DMS 273 (cell line): ENCODE data around the gene FILIP1L.

Experiments
- DNase-seq: peaks from one replicate; lab custom pipeline; 2025; ENCODE audit not compliant: unreplicated experiment; lab: John Stamatoyannopoulos, UW

Gene FILIP1L

GRCh38 chr3:100045696-100046095 lies 68.6 kb downstream of the FILIP1L start:
- DNase-seq: peak; percentile 76

GRCh38 chr3:100044369-100044768 lies 69.9 kb downstream of the FILIP1L start:
- DNase-seq: no peak

- no peak for DNase-seq
These were observed 71.0 kb downstream of the FILIP1L start for GRCh38 chr3:100043271-100043670.

GRCh38 chr3:100042166-100042981 lies 71.9 kb downstream of the FILIP1L start:
- peak; percentile 18 for DNase-seq

- DNase-seq: no peak
These were observed 73.0 kb downstream of the FILIP1L start for GRCh38 chr3:100041328-100041749.

- no peak for DNase-seq
These were observed 73.7 kb downstream of the FILIP1L start for GRCh38 chr3:100040451-100041225.

- no peak for DNase-seq
These were observed 75.2 kb downstream of the FILIP1L start for GRCh38 chr3:100039075-100039474.

GRCh38 chr3:100033903-100034471 lies 80.3 kb downstream of the FILIP1L start:
- DNase-seq: no peak

- DNase-seq: peak; percentile 33
These were observed 81.1 kb downstream of the FILIP1L start for GRCh38 chr3:100033184-100033583.

GRCh38 chr3:100032243-100032642 lies 82.1 kb downstream of the FILIP1L start:
- DNase-seq: peak; percentile 84

- no peak for DNase-seq
These were observed 83.3 kb downstream of the FILIP1L start for GRCh38 chr3:100030914-100031425.

GRCh38 chr3:100030346-100030745 lies 84.0 kb downstream of the FILIP1L start:
- DNase-seq: no peak

- no peak for DNase-seq
These were observed 84.6 kb downstream of the FILIP1L start for GRCh38 chr3:100029689-100030088.

- no peak for DNase-seq
These were observed 85.2 kb downstream of the FILIP1L start for GRCh38 chr3:100029052-100029451.

GRCh38 chr3:100027321-100027720 lies 87.0 kb downstream of the FILIP1L start:
- DNase-seq: no peak

GRCh38 chr3:100024520-100025303 lies 89.6 kb downstream of the FILIP1L start:
- DNase-seq: no peak

- no peak for DNase-seq
These were observed 90.7 kb downstream of the FILIP1L start for GRCh38 chr3:100023595-100023994.

GRCh38 chr3:100023150-100023549 lies 91.2 kb downstream of the FILIP1L start:
- DNase-seq: no peak

GRCh38 chr3:100022506-100022905 lies 91.8 kb downstream of the FILIP1L start:
- no peak for DNase-seq

- DNase-seq: no peak
These were observed 93.2 kb downstream of the FILIP1L start for GRCh38 chr3:100020876-100021644.
